A549 treated with AZD9567 at 1 μM for 4 hours (cell line): ENCODE data around the gene WFIKKN2. TPM values are rescaled to one million over a fixed set of nuclear protein-coding genes. Genes with fewer than 3 reads are reported as not detected.

Experiments used
- total RNA-seq: library from RNA; stranded (reverse); fragments of 200-300 nt; extraction: Qiagen RNA extraction; gene quantifications from 5 replicates; pipeline ENCODE4 v1.2.3, GENCODE V29; 2022; ENCODE audit not compliant: insufficient read depth

The WFIKKN2 gene
- total RNA-seq, result 0.02 to 0.04 TPM (median 0.03 TPM) in 3 of 5 replicates, not detected in the others

DNA sequence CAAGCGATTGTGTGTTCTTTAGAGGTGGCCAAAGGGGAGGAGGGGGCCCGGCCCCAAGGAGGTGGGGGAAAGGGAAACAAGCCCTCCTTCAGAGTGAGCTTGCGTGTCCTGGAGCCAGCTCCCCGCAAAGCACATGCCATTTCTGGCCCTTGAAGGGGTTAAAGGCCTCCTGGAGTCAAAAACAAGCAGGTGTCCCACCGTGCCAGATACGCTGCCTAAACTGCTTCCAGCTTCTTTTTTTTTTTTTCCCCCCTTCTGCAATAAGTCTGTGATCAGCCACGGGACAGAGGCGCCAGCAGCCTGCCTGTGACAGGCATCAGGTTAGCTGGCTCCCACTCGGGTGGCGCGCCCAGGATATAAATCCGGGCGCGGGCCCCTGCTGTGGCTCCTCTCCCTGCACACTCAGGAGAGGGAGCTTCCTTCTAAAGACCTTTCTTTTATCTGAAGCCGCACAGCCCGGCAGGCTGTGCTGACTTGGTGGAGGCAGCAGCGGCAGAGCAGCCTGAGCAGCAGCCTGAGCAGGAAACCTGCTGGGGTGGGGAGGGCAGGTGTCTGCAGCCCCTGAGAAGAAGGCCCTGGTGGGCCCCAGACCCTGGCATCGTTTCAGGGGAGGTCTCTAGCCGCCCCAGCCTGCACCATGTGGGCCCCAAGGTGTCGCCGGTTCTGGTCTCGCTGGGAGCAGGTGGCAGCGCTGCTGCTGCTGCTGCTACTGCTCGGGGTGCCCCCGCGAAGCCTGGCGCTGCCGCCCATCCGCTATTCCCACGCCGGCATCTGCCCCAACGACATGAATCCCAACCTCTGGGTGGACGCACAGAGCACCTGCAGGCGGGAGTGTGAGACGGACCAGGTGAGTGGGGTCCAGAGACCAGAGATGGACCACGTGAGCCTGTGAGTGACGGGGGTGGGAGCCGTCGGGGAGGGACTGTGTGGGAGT is at the start of gene WFIKKN2:
Gene WFIKKN2 (plus strand): TSS at position 286 of the 934 bp plus-strand sequence. CDS start 352 bp downstream, at position 638.

DNA sequence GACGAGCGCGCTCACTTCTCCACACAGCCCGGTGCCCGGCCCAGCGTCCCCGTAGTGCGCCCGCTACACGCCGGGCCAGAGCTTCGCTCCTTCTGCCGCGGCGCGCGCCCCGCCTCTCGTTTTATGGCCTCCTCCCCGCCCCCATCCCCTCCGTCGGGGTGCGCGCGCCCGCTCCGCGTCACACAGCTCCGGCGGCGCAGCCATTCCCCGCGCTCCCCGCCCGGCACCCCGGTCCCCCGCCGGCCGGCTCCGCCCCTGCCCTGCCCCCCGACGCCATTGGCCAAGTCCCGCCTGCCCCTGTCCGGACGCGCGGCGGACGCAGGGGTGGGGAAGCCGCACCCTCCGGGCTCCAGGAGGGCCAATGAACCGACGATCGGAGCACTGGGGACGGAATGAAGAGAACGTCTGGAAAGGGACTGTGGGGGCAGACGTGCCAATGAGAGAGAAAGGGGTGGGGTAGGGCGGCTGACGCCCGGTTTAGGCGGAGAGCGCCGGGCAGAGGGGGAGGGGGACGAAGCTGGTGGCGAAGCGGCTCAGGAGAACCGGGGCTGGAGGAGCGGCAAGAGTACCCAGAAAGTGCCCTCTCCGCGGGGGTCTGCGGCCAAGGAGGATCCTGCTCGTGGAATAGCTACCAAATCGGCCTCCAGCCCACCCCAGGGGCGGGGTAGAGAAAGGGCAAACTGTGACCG is 31.0 kb downstream of the WFIKKN2 start, which contains the start of gene TOB1:
Gene TOB1 (minus strand): TSS at position 94 of the 689 bp plus-strand sequence. CDS start 2,337 bp downstream, outside the sequence.

Other genes starting within 250 kb of the WFIKKN2 start
- gene ABCC3, start 200.7 kb upstream of the WFIKKN2 start, total RNA-seq, result 99.1 to 156 TPM (median 140 TPM) in 5 replicates
- 44.7 to 60.7 TPM (median 47.0 TPM) in 5 replicates for gene ANKRD40, start 127.7 kb upstream of the WFIKKN2 start, total RNA-seq
- gene LUC7L3, start 116.0 kb upstream of the WFIKKN2 start, total RNA-seq, result 72.0 to 142 TPM (median 95.1 TPM) in 5 replicates
- gene ANKRD40CL, start 68.1 kb upstream of the WFIKKN2 start, total RNA-seq, result not detected in 5 replicates
- gene TOB1, start 30.8 kb downstream of the WFIKKN2 start, total RNA-seq, result 67.8 to 119 TPM (median 74.5 TPM) in 5 replicates